Right lobe of liver (tissue), 6 donors: ENCODE measurements around the gene HOXD13. TPM values are rescaled to one million over a fixed set of nuclear protein-coding genes. Genes with fewer than 3 reads are reported as not detected.

ENCODE experiments used
- ATAC-seq, 4 donors: fragments of 200-7000 bp; cut with Tn5 transposase; one replicate each; pipeline ENCODE4 v1.9.1; 2020; ENCODE audit warnings: mild to moderate bottlenecking in 4 of 4, moderate library complexity in 4 of 4
- DNase-seq, 3 donors: peaks; one replicate each; pipeline ENCODE4 v3.0.0-alpha.2; 2020
- H3K27ac ChIP-seq, 3 donors: fragments of 200-600 bp; one replicate each; pipeline ENCODE4 v1.8.0; 2022
- H3K27me3 ChIP-seq, 2 donors: fragments of 200-600 bp; one replicate each; pipeline ENCODE4 v1.8.0; 2022
- H3K36me3 ChIP-seq, 4 donors: fragments of 200-600 bp; sonication (generic) in 1 of 4; one replicate each; pipeline versions ENCODE4 v1.5.1 to v1.8.0; 2017 to 2022; ENCODE audit warnings: control low read depth in 1 of 4
- H3K4me1 ChIP-seq, 4 donors: fragments of 200-600 bp; sonication (generic) in 1 of 4; one replicate each; pipeline versions ENCODE4 v1.5.1 to v1.8.0; 2017 to 2022; ENCODE audit warnings: control low read depth in 1 of 4
- H3K4me3 ChIP-seq, 3 donors: fragments of 200-600 bp; one replicate each; pipeline ENCODE4 v1.8.0; 2022
- H3K9me3 ChIP-seq, 4 donors: fragments of 200-600 bp; sonication (generic) in 1 of 4; one replicate each; pipeline versions ENCODE4 v1.5.1 to v1.8.0; 2017 to 2022; ENCODE audit warnings: control low read depth in 1 of 4
- CTCF ChIP-seq, 4 donors: fragments of 200-600 bp in 3 of 4; fragments of 450-650 bp in 1 of 4; IDR thresholded peaks; one replicate each; pipeline versions ENCODE4 v1.5.1 to v1.8.0; 2016 to 2022; ENCODE audit warnings: antibody characterized with exemption in 4 of 4, mild to moderate bottlenecking in 2 of 4
- POLR2A ChIP-seq: fragments of 450-650 bp; IDR thresholded peaks from one replicate; pipeline ENCODE4 v1.6.1; 2017; ENCODE audit warnings: antibody characterized with exemption, mild to moderate bottlenecking
- WGBS: methylation state at CpG from one replicate; pipeline ENCODE4 v1.1.6; 2018; ENCODE audit warnings: low coverage, low lambda C conversion rate; ENCODE audit not compliant: insufficient coverage; ENCODE audit errors: missing lambda C conversion rate; 5-methylcytosine and 5-hydroxymethylcytosine counted together
- intact Hi-C, 2 donors: fragments of 100-400 bp; cut with DNase I; formaldehyde crosslinking; loops; one replicate each; pipeline versions ENCODE4 v1.11.2 to v1.14.1; 2022
- total RNA-seq, 6 experiments: library from RNA; depleted of rRNA in 2 of 6; stranded (reverse); fragments of >200 nt in 2 of 6; fragmentation: NEBNext Ultra II Directional in 3 of 6; extraction: Animal tissue kit (Norgen Biotek cat#: 25700) in 3 of 6; gene quantifications; one replicate each; pipeline versions ENCODE4 v1.1.0 to v1.2.4, GENCODE V29; 2016 to 2023
- donor health status: DM: no; HTN: yes; CAD: no.
- donor health status: DM: no; HTN: no; CAD: no.
- donor health status: DM: no; HTN: no; CAD: no.
- donor health status: DM: no; HTN: yes; CAD: no.
- donor health status: DM: no; HTN: yes; CAD: no.

The HOXD13 gene
- total RNA-seq, 6 experiments from 2014 or later, result not detected

GRCh38 chr2:176133389-176133788, 40.9 kb downstream of the HOXD13 start:
- Histone ChIP-seq H3K36me3 (no peaks in the 10 kb centered on the region), H3K4me1 (peaks cover 0 to 12% (median 0%) of the 10 kb centered on the region in 4 donors), H3K4me3 (no peak overlapping the region), H3K9me3 (no peaks in the 10 kb centered on the region), H3K27me3 (peaks cover 33 to 81% of the 10 kb centered on the region in 2 donors), H3K27ac (no peak overlapping the region)
- ATAC-seq, result no peak
- DNase-seq, result no peak
- TF ChIP-seq POLR2A, result no peak
- no peak for TF ChIP-seq CTCF (IDR thresholded peaks at IDR 0.05)
- intact Hi-C loops, result no loop called here

- H3K36me3 ChIP-seq, result no peaks in the 10 kb centered on the region
- intact Hi-C loops, result no loop called here
- peaks cover 0 to 12% (median 0%) of the 10 kb centered on the region in 4 donors for H3K4me1 ChIP-seq
- no peak for ATAC-seq
- no peak overlapping the region for H3K27ac ChIP-seq
- H3K4me3 ChIP-seq, result no peak overlapping the region
- no peaks in the 10 kb centered on the region for H3K9me3 ChIP-seq
- H3K27me3 ChIP-seq, result peaks cover 38 to 79% of the 10 kb centered on the region in 2 donors
- 17% methylated on average over 4 of the region's 4 CpGs for WGBS
- no peak for DNase-seq
- TF ChIP-seq POLR2A, result no peak
- no peak for TF ChIP-seq CTCF (IDR thresholded peaks at IDR 0.05)
Observed at GRCh38 chr2:176134035-176134434, 41.5 kb downstream of the HOXD13 start.

GRCh38 chr2:176135035-176135440, 42.5 kb downstream of the HOXD13 start:
- intact Hi-C loops, result no loop called here
- DNase-seq, result no peak
- H3K27me3 ChIP-seq, result peaks cover 42 to 79% of the 10 kb centered on the region in 2 donors

GRCh38 chr2:176136374-176137251, 44.1 kb downstream of the HOXD13 start:
- peaks cover 0 to 19% (median 2%) of the 10 kb centered on the region in 4 donors for H3K4me1 ChIP-seq
- H3K27me3 ChIP-seq, result peaks cover 36 to 68% of the 10 kb centered on the region in 2 donors
- H3K36me3 ChIP-seq, result no peaks in the 10 kb centered on the region
- H3K4me3 ChIP-seq, result no peak overlapping the region
- H3K27ac ChIP-seq, result no peak overlapping the region
- ATAC-seq (no peak), DNase-seq (no peak)
- WGBS, result 7% methylated on average over 26 of the region's 71 CpGs
- no peak for TF ChIP-seq POLR2A
- TF ChIP-seq CTCF (IDR thresholded peaks at IDR 0.05), result no peak
- intact Hi-C loops, result no loop called here
- no peaks in the 10 kb centered on the region for H3K9me3 ChIP-seq

More at GRCh38 chr2:176135035-176135440, 42.5 kb downstream of the HOXD13 start:
- no peak overlapping the region for H3K4me3 ChIP-seq
- H3K4me1 ChIP-seq, result peaks cover 0 to 13% (median 0%) of the 10 kb centered on the region in 4 donors
- H3K36me3 ChIP-seq, result no peaks in the 10 kb centered on the region
- TF ChIP-seq CTCF (IDR thresholded peaks at IDR 0.05), result peak in 1 of 4 donors; percentile 4
- TF ChIP-seq POLR2A, result no peak
- no peak for ATAC-seq
- H3K27ac ChIP-seq, result no peak overlapping the region
- no peaks in the 10 kb centered on the region for H3K9me3 ChIP-seq
